Kasumi-1 (cell line): ENCODE measurements around the gene COA3.

Source experiments
- DNase-seq, 2 experiments: peaks; one replicate each; lab custom pipeline; 2025; lab: John Stamatoyannopoulos, UW

Gene COA3, protein sequence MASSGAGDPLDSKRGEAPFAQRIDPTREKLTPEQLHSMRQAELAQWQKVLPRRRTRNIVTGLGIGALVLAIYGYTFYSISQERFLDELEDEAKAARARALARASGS

DNA sequence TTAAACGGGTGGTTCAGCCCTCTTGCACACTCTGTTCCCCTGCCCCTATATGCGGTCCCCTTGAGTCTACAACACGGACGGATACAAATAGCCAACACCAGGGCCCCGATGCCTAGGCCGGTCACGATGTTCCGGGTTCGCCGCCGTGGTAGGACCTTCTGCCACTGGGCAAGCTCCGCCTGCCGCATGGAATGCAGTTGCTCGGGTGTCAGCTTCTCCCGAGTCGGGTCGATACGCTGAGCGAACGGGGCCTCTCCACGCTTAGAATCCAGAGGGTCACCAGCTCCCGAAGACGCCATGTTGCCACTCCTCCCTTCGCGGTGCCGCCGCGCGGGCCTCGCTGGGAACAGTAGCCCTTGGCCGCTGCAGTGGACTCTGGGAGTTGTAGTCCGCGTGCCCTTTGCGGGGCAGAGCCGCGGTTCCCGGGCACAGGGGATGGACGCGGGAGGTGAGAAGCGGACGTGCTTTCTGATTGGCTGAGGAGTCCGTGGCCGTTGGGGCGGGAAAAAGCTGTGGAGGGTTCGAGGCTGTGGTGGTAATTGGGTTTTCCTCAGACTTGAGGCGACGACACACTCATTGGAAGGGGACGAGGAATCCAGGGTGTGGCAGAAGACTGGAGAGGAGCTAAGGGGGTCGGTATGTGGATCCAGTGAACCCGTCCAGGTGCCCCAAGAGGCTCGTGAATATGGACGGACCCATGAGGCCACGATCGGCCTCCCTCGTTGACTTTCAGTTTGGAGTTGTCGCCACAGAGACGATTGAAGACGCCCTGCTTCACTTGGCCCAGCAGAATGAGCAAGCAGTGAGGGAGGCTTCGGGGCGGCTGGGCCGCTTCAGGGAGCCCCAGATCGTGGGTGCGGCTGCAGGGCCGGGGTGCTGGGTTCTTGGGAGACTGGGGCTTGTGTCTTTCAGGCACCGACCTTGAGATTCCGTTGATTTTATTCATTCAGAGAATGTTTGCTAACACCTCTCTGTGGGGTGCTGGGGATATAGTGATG is at the start of gene COA3, which contains the start of gene CNTD1:
COA3 (minus strand) TSS at position 322 of the 998 bp plus-strand sequence; CDS start at position 299, 23 bp downstream.
CNTD1 (plus strand) TSS at position 479 of the 998 bp plus-strand sequence; CDS start at position 686, 207 bp downstream.
- DNase-seq = peak; percentile 78 to 84

DNA sequence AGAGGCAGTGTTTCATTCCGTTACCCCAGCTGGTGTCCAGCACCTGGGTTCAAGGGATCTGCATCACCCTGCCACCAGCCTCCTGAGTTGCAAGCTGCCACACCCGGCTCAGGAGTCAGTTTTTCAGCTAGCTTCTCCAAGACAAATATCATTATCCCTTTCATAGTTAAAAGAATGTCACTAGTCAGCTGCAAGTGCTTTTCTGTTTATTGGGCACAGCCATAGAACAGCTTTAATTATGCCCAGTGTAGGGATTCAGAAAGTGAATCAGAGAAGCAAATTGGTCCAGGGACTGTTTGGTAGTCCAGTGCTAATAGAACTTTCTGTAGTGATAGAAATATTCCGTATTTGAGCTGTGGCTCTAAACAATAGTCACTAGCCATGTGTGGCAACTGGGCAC is 49.6 kb upstream of the COA3 start:
- DNase-seq = no peak

DNA sequence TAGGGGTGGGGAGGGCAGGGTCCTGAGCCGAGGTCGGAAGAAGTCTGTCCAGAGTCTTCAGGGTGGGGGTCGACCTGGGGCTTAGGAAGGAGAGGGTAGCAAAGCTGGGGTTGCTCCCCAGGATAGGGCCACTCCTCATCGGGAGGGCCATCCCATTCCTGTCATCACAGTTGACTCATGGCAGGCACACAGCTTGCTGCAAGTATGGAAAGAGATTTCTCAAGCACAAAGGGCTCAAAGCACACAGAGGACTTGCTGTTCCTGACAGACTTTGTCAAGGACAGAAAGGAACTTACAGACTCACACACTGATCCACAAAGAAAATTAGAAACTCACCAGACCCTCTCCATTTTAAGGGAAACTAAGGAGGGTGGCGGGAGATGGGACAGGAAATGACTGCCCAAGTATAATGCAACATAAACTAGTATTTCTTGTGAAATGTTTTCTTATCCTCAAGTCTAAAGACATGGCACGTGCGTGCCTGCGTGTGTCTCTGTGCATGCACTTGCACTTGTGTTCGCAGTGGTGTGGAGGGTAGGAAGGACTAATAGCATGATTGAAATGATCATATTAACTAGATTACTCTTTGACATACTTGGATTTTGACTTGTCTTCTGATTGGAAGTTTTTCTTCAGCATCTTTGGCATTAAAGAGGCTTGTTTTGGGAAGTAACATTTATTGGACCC is 48.2 kb upstream of the COA3 start:
- DNase-seq = no peak

DNA sequence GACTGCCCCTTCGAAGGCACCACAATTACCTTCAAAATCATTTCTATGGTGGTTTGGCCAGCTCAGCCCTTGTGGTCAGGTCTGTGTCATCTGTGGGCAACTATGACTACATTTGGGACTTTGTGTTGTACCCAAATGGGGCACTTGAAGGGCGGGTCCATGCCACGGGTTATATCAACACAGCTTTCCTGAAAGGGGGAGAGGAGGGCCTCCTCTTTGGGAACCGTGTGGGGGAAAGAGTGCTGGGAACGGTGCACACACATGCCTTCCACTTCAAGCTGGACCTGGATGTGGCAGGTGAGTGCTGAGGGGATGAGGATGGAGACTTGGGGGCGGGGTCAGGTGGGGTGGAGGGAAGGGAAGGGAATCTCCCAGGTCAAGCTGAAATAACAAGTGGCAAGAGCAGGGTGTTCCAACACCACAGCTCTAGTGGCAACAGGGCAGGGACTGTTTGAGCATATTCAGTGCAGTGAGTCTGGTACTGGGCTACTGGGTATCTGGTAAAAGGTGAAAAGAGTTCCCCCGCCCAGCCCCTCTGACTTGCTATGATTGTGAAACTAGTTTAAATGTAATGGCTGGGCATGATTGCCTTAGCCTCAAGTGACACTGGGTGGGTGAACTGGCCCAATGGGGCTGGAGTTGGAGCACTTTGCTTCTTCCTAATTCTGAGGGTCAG is 47.6 kb upstream of the COA3 start:
- no peak for DNase-seq

DNA sequence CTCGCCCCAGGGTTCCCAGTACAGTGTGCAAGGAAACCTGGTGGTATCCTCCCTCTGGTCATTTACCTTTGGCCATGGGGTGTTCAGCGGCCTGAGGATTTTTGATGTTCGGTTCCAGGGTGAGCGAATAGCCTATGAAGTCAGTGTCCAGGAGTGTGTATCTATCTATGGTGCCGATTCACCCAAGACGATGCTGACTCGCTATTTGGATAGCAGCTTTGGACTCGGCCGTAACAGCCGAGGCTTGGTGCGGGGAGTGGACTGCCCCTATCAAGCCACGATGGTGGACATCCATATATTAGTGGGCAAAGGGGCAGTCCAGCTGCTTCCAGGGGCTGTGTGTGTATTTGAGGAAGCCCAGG is 47.0 kb upstream of the COA3 start:
- no peak for DNase-seq

DNA sequence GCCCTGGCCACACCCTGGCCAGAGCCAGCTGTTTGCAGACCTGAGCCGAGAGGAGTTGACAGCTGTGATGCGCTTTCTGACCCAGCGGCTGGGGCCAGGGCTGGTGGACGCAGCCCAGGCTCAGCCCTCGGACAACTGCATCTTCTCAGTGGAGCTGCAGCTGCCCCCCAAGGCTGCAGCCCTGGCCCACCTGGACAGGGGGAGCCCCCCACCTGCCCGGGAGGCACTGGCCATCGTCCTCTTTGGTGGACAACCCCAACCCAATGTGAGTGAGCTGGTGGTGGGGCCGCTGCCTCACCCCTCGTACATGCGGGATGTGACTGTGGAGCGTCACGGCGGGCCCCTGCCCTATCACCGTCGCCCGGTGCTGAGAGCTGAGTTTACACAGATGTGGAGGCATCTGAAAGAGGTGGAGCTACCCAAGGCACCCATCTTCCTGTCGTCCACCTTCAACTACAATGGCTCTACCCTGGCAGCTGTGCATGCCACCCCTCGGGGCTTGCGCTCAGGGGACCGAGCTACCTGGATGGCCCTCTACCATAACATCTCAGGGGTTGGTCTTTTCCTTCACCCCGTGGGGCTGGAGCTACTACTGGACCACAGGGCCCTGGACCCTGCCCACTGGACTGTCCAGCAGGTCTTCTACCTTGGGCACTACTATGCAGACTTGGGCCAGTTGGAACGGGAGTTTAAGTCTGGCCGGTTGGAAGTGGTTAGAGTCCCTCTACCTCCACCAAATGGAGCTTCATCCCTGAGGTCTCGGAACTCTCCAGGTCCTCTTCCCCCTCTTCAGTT is 46.5 kb upstream of the COA3 start:
- DNase-seq = no peak

DNA sequence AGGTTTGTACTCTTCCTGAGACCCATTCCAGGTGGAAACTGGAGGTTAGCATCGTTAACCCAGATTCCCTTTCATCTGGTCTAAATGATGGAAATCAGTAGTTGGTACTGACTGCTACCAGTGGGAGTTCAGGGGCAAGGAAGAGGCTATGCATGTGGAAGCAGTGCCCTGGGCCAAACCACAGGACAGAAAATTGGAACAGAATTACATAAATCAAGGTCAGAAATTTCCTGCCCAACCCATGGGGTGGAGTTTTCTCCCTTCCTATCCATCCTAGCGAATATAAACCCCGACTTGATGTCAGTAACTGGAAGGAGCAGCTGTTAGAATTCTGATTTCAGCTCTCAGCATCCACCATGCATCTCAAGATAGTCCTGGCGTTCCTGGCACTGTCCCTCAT is 45.8 kb upstream of the COA3 start, which contains the start of gene AOC2:
AOC2 (plus strand) TSS at position 310 of the 400 bp plus-strand sequence; CDS start at position 357, 47 bp downstream.
- no peak for DNase-seq

DNA sequence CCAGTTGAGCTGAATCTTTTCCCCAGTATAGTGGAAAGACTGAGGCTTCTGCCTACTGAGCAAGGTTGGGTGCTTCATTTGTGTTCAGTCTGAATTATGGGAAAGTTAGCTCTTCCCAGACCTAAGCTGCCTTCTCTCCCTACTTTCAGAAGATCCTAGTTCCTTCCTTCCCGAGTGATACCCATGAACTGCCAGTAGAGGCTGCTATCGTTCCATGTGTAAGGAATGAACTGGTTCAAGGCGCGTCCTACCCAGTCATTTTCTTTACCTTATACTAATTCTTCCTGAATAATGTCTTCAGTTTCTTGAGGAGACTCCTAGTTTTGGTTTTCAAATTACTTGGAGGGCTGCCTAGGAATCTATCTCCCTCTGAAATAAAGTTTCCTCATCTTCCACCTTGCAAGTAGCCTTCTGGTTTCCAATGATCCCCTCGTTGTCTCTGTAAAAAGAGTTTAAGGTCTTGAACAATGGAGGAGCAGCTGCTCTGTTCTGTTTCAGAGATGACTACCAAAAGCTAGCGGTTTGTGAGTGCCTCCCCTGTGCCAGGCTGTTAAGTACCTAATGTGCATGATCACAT is 44.9 kb upstream of the COA3 start:
- DNase-seq = peak; percentile 79 to 87

DNA sequence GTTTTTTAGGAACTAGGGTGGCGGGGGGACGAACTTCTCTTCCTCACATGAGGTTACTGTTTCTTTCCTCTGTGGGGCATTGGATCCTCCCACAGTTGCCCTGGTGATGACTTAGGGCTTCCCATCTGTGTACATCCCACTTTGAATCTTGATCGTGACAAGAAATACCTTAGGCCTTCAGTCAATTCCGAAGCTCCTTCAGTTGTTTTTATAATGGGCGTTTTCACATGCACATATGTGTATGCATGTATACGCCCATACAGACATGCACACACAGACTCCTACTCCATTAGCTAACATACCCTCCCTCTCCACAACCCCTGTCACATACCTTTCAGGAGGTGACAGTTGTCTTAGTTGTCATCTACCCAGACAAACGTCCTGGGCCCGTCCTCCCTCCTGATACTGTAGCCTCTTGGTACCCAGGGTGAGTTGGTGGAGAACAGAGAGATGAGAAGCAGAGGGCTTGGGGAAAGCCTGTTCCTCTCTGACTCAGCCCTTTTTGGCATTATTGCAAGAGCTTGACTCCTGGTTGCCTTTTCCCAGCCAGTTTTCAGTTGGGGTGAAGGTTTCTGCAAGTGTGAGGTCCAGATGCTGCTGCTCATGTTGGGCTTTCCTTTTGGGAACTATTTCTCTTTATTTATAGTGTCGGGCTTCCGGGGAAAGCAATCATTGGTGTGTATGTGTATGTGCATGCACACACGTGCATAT is 43.6 kb upstream of the COA3 start:
- no peak for DNase-seq

DNA sequence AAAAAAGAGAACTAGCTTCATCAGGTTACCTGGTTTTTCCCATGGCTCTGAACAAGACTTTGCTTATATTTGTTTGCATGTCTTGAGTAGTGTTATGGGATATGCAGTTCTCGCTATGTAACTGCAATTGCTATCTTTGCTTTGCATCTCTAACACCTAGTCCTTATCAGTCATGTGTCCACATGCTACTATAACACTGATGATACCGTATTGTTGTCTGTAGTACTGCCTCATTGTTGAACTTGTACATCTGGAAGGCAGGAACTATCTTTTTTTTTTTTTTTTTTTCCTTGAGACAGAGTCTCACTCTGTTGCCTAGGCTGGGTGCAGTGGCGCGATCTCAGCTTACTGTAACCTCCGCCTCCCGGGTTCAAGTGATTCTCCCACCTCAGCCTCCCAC is 37.2 kb upstream of the COA3 start:
- DNase-seq = no peak

DNA sequence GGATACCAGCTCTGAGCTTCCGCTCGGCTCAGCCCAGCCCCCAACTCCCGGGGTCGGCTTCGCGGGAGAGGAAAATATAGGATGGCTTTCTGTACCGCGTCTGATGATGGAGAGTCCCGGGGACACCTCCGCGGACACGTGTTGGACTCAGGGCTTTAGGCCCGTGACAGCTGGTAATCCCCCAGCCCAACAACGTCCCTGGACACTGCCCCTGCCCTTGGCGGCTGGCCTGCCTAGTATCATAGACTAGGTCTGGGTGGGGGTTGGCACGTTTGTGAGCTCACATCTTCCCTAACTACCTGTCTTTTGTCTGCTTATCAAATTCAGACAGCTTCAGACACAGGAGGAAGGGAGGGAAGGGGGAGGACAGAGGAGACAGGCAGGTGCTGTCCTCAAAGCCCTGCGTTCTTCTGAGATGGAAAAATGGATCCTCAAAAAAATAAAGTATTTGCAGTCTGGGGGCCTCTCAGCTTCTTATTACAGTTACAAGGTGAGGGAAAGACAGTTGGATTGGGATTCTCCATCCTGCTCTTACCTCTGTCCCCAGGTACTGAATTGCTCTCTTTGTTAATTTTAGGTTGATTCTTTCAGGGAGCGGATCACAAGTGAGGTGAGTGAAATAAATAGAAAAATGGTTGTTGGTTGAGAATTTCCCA is 35.4 kb upstream of the COA3 start:
- no peak for DNase-seq

DNA sequence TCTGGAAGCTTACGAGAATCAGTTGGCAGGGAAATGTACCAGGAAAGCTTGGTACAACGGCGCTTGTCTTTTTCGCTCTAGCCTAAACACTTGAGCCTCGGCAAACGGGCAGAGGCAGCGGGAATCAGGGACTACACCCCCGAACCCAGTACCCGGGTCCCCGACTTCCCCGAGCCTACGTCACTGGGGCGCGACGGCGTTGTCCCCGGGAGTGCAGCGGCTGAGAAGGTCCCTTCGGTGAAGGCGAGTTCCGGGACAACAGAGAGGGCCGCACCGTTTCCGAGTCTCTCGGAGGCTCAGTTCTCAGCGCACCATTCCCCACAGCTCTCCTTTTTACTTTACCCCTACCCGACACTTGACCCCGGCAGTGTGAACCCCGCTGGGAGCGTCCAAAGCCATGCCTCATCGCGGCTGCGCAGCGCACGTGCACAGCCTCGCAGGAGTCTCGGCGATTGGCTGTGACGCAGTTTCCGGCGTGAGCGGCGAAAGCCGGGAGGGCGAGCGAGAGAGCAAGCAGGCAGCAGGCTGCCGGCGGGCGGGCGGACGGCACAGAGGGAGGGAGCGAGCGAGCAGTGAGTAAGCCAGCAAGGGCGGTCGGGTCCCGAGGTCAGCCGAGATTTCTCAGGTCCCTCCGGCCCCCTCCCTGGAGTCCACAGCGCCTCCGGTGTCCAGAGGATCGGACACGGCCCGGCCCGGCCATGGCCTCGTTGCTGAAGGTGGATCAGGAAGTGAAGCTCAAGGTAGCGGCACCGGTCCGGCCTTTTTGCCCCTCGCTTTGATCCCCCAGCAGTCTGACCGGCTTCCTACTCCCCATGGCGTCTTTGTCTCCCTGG is 34.6 kb upstream of the COA3 start, which contains the start of gene PSME3:
PSME3 (plus strand) TSS at position 464 of the 833 bp plus-strand sequence; CDS start at position 699, 235 bp downstream.
- peak; percentile 76 to 80 for DNase-seq

DNA sequence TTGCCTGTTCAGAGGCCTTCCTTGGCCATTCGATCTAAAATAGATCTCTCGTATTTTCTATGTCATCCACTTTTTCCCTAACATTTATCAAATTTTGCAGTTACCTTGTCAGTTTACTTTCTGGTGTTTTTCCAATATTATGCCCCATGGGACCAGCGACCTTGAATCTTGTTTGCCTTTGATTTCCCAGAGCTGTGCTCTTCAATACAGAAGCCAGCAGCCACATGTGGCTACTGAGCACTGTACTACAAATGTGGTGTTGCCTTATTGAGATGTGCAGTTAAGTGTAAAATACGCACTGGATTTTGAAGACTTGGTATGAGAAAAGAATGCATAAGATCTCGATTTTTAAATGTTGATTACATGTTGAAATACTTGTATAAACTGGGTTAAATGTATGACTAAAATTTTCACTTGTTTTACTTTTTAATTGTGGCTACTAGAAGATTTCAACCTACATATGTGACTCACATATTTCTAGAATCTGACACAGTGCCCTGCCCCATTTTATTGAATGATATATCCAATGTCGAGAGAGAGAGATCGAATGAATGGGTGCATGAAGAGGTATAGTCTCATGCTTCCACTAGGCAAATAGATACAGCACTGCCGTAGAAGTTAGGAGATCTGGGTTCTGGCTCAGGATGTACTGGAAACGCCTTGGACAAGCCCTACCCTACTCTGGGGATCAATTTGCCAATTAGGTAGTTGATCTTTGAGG is 33.9 kb upstream of the COA3 start:
- DNase-seq = no peak

DNA sequence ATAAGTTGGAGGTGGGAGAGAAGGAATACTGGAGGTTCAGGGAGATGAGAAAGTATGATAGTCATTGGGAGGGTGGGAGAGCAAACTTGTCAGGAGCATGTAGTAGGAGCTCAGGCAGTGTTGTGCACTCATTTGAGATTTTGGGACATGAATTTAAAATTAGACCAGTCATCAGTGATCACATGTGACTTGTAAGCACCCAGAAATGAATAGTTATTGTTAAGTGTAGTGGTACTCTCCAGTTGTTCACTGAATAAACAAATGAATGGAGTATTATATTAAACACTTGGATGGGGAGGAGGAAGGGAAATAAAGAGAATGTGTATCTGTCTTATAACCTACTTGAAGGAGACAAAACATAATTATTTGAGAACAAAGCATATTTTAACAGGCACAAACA is 32.5 kb upstream of the COA3 start:
- DNase-seq = no peak

DNA sequence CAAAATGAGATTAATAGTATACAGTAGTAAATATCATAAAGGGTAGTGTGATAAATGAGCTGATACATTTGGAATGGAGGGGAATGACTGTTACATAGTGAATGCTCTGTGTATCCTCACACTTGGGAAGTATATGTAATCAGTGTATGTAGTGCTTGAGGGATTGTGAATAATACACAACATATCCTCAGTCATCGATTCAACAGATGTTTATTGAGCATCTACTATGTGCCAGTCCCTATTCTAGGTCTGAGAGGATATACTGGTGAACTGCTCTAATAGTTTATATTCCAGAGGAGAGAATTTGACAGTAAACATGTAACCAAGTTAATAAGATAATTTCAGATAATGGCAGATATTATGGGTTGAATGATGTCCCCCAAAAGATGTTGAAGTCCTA is 29.0 kb upstream of the COA3 start:
- DNase-seq = no peak

DNA sequence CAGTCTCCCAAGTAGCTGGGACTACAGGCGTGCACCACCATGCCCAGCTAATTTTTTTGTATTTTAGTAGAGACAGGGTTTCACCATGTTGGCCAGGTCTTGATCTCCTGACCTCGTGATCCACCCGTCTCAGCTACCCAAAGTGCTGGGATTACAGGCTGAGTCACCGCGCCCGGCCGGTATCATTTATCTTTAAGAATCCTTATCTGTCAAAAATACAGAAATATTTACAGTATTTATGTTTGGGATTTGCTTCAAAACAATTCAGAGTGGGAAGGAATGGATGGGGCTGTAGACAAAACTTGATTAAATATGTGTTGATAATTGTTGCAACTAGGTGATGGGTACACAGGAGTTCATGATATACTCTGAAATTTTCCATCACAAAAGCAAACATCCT is 22.7 kb upstream of the COA3 start:
- no peak for DNase-seq

DNA sequence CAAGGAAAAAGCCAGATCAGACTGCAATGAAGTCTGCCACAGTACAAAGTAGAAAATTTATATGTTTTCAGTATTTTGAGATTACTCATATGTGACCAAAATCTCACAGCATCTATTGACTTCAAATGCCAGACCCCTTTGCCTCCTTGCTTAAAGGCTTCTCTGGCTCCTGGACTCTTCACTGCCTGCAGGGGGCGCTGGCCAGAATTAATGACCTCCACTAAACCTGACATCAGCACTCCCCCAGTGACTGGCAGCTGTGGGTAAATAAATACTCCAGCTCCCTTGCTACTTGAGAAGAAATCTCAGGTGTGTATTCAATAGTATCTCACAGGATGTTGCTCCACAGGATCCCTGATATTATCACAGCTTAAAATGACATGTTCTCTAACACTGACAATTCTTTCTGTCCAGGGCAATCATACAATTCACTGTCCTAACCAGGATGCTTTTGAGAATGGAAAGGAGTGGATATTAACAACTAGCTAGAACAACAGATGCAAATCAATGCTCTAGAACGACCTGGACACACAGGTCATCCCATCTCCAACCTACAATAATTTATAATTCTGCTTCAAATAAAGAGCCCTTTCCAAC is 21.5 kb upstream of the COA3 start:
- peak; percentile 81 to 85 for DNase-seq

DNA sequence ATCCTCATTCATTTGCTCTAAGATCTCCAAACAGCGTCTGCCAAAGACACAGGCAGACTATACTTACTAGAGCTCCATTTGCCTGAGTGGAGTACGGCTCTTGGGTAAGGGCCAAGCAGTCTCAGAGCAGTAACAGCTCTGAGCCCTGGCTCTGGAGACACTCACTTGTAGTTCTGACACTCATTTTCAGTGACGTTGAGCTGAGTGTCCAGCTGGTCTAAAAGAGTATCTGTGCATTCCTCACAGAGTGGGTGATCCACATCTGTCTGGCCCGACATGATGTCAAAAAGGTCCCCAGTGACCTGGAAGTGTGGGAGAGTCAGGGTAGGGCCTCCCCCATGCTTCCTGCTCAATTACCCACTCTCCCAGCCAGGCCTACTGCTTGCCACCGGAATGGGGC is 19.9 kb upstream of the COA3 start:
- no peak for DNase-seq
